ENCODE results near the gene BCAS3. TPM values are rescaled to one million over a fixed set of nuclear protein-coding genes. Genes with fewer than 3 reads are reported as not detected.

Gene BCAS3
- total RNA-seq, 1 experiment from 2014 or later = 14.4 TPM

DNA sequence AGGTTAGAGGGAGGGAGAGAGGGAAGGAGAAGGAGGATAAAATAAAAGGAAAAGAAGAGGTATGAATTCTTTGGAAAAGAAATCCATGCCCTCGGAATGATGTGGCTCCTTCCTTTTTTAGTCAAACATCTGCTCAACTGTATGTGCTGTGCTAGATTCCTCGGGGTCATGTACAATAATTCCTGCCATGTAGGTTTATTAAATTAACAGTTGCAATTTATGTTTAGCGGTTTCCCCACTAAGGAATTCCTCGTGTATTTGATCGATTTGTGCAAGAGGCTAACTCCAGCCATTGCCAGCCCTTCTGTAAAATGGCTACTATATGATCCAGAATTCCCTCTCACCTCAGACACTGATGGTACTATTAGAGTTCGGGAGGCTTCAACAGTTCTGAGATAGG lies 639.0 kb downstream of the BCAS3 start:
- no peak for TF ChIP-seq EZH2 (IDR thresholded peaks at IDR 0.05; ENCODE audit: borderline replicate concordance, low read depth, low read length, poor library complexity, severe bottlenecking)
- TF ChIP-seq CTCF (conservative IDR thresholded peaks at IDR 0.05; ENCODE audit: low read depth, low read length) = no peak
- intact Hi-C loops (cut with micrococcal nuclease; ENCODE audit: unreplicated experiment) = no loop called here
- BruUV-seq (replicated peaks) = no TSS peak
- Histone ChIP-seq H3K4me3 (ENCODE audit: low read depth, low read length, poor library complexity, severe bottlenecking) (no peak overlapping the region), H3K27me3 (replicated peaks; ENCODE audit: insufficient read depth, low read depth, low read length, poor library complexity) (no peaks in the 10 kb centered on the region), H3K27ac (ENCODE audit: low read depth, low read length, poor library complexity, severe bottlenecking) (no peak overlapping the region), H3K4me1 (ENCODE audit: insufficient read depth, low read length, poor library complexity, severe bottlenecking) (no peaks in the 10 kb centered on the region), H3K9me3 (ENCODE audit: low read depth, low read length, poor library complexity, severe bottlenecking) (no peaks in the 10 kb centered on the region), H3K36me3 (ENCODE audit: insufficient read depth, low read length, poor library complexity, severe bottlenecking) (no peaks in the 10 kb centered on the region)
- POLR2A ChIA-PET (ENCODE audit: low non-redundant PET) = no interaction called here
- no peak for DNase-seq (ENCODE audit: low spot score)
- CTCF ChIA-PET = no interaction called here

DNA sequence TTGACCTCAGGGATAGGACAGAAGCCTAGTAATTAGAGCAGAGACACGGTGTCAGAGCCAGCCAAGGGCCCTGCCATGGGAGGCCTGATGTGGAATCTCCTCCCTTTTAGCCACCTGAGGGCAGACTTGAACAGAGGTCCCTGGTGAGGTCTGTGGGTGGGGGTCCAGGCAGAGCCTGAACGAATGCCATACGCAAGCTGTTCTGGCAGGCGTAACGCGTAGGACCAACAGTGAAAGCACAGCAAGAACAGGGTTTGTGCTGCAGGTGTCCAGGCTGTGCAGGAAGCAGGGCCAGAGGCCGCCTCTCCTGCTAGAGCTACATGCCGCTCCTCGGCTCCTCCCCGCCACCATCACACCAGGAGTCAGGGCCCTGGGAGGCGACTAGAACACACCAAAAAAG lies 640.1 kb downstream of the BCAS3 start:
- Histone ChIP-seq H3K27me3 (replicated peaks; ENCODE audit: insufficient read depth, low read depth, low read length, poor library complexity) (no peaks in the 10 kb centered on the region), H3K27ac (ENCODE audit: low read depth, low read length, poor library complexity, severe bottlenecking) (no peak overlapping the region), H3K9me3 (ENCODE audit: low read depth, low read length, poor library complexity, severe bottlenecking) (no peaks in the 10 kb centered on the region), H3K4me1 (ENCODE audit: insufficient read depth, low read length, poor library complexity, severe bottlenecking) (no peaks in the 10 kb centered on the region), H3K4me3 (ENCODE audit: low read depth, low read length, poor library complexity, severe bottlenecking) (no peak overlapping the region), H3K36me3 (ENCODE audit: insufficient read depth, low read length, poor library complexity, severe bottlenecking) (no peaks in the 10 kb centered on the region)
- no TSS peak for BruUV-seq (replicated peaks)
- CTCF ChIA-PET = no interaction called here
- TF ChIP-seq EZH2 (IDR thresholded peaks at IDR 0.05; ENCODE audit: borderline replicate concordance, low read depth, low read length, poor library complexity, severe bottlenecking) (no peak), CTCF (conservative IDR thresholded peaks at IDR 0.05; ENCODE audit: low read depth, low read length) (no peak)
- no peak for DNase-seq (ENCODE audit: low spot score)
- POLR2A ChIA-PET (ENCODE audit: low non-redundant PET) = interaction anchor here (0.6 kb wide), 1 partner anchor 15 kb away, joined by 3 read pairs; no protein-coding TSS in a partner anchor
- intact Hi-C loops (cut with micrococcal nuclease; ENCODE audit: unreplicated experiment) = no loop called here

DNA sequence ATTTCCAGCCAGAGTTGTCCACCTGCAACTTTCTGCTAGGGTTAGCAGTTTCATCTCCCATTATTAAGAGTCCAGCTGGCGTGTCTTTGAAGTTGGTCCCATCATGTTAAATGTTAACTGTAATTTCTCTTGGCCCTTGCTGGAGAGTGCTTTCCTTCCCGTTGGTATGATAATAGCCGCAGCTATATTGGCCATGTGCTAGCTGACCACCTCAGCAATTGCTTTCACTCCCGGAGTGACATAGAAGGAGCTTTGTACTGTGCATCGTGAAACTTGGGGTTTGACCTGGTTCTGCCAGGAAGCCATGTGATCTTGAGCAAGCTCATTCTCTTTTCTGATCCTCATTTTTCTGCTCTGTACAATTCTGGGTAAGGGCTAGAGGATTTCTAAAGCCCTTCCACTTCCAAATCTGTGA lies 641.0 kb downstream of the BCAS3 start:
- H3K27ac ChIP-seq (ENCODE audit: low read depth, low read length, poor library complexity, severe bottlenecking) = no peak overlapping the region
- H3K27me3 ChIP-seq (replicated peaks; ENCODE audit: insufficient read depth, low read depth, low read length, poor library complexity) = no peaks in the 10 kb centered on the region
- no peak for DNase-seq (ENCODE audit: low spot score)
- H3K4me1 ChIP-seq (ENCODE audit: insufficient read depth, low read length, poor library complexity, severe bottlenecking) = no peaks in the 10 kb centered on the region
- TF ChIP-seq CTCF (conservative IDR thresholded peaks at IDR 0.05; ENCODE audit: low read depth, low read length) (no peak), EZH2 (IDR thresholded peaks at IDR 0.05; ENCODE audit: borderline replicate concordance, low read depth, low read length, poor library complexity, severe bottlenecking) (no peak)
- no peaks in the 10 kb centered on the region for H3K36me3 ChIP-seq (ENCODE audit: insufficient read depth, low read length, poor library complexity, severe bottlenecking)
- H3K4me3 ChIP-seq (ENCODE audit: low read depth, low read length, poor library complexity, severe bottlenecking) = no peak overlapping the region
- CTCF ChIA-PET = no interaction called here
- POLR2A ChIA-PET (ENCODE audit: low non-redundant PET) = interaction anchor here (0.6 kb wide), 1 partner anchor 10 kb away, joined by 6 read pairs; no protein-coding TSS in a partner anchor
- intact Hi-C loops (cut with micrococcal nuclease; ENCODE audit: unreplicated experiment) = no loop called here
- no peaks in the 10 kb centered on the region for H3K9me3 ChIP-seq (ENCODE audit: low read depth, low read length, poor library complexity, severe bottlenecking)
- BruUV-seq (replicated peaks) = no TSS peak

Data from A673 (cell line).